Neuronal stem cell (in vitro differentiated cells): ENCODE results near the gene ZNF471.

Experiments
- DNase-seq: peaks from one replicate; pipeline ENCODE4 v3.0.0-alpha.2; 2013; ENCODE audit warnings: low spot score
- H2AFZ ChIP-seq: one replicate; pipeline ENCODE4 v1.6.1; 2013; ENCODE audit warnings: mild to moderate bottlenecking, low read length, inconsistent platforms
- H2AK5ac ChIP-seq: 2 replicates; pipeline ENCODE4 v1.6.1; 2013; ENCODE audit warnings: low read depth, mild to moderate bottlenecking, inconsistent platforms, low read length, moderate library complexity, mixed read lengths
- H2BK120ac ChIP-seq: 2 replicates; pipeline ENCODE4 v1.6.1; 2013; ENCODE audit warnings: low read depth, mild to moderate bottlenecking, inconsistent platforms, low read length, moderate library complexity, mixed read lengths
- H2BK12ac ChIP-seq: one replicate; pipeline ENCODE4 v1.6.1; 2013; ENCODE audit warnings: low read length, inconsistent platforms
- H2BK15ac ChIP-seq: 2 replicates; pipeline ENCODE4 v1.6.1; 2013; ENCODE audit warnings: mild to moderate bottlenecking, low read length, inconsistent platforms, mixed read lengths
- H2BK5ac ChIP-seq: one replicate; pipeline ENCODE4 v1.6.1; 2013; ENCODE audit warnings: inconsistent platforms, mild to moderate bottlenecking, low read length, moderate library complexity
- H3K14ac ChIP-seq: one replicate; pipeline ENCODE4 v1.6.1; 2013; ENCODE audit warnings: low read length, inconsistent platforms
- H3K18ac ChIP-seq: 2 replicates; pipeline ENCODE4 v1.6.1; 2013; ENCODE audit warnings: low read length, inconsistent platforms
- H3K23ac ChIP-seq: 2 replicates; pipeline ENCODE4 v1.6.1; 2013; ENCODE audit warnings: low read depth, mild to moderate bottlenecking, mixed read lengths, low read length, inconsistent platforms; ENCODE audit not compliant: poor library complexity
- H3K27ac ChIP-seq: replicated peaks from 3 replicates; pipeline ENCODE4 v1.5.1; 2013; ENCODE audit warnings: low read length, inconsistent platforms
- H3K27me3 ChIP-seq, 3 experiments: 2 replicates each; pipeline ENCODE4 v1.6.1; 2013; ENCODE audit warnings: low read length in 3 of 3, mild to moderate bottlenecking in 2 of 3, inconsistent platforms in 1 of 3, low read depth in 1 of 3, mixed read lengths in 1 of 3, moderate library complexity in 1 of 3; ENCODE audit not compliant: control insufficient read depth in 3 of 3, insufficient read depth in 3 of 3
- H3K36me3 ChIP-seq, 2 donors: replicated peaks in 1 of 2; 2 replicates each; pipeline ENCODE4 v1.6.1; 2013; ENCODE audit warnings: low read length in 2 of 2; ENCODE audit not compliant: control insufficient read depth in 2 of 2, insufficient read depth in 2 of 2
- H3K4ac ChIP-seq: 2 replicates; pipeline ENCODE4 v1.6.1; 2013; ENCODE audit warnings: inconsistent platforms, mild to moderate bottlenecking, low read length, moderate library complexity
- H3K4me1 ChIP-seq, 2 donors: 1 replicate in 1 of 2; 2 replicates in 1 of 2; pipeline ENCODE4 v1.6.1; 2013; ENCODE audit warnings: low read length in 2 of 2, low read depth in 1 of 2; ENCODE audit not compliant: control insufficient read depth in 2 of 2, insufficient read depth in 1 of 2
- H3K4me2 ChIP-seq: one replicate; pipeline ENCODE4 v1.6.1; 2013; ENCODE audit warnings: mild to moderate bottlenecking, low read length, inconsistent platforms; ENCODE audit not compliant: insufficient read depth, poor library complexity, severe bottlenecking
- H3K4me3 ChIP-seq, 2 donors: 2 replicates each; pipeline ENCODE4 v1.5.1; 2013; ENCODE audit warnings: low read length in 2 of 2, mild to moderate bottlenecking in 2 of 2, inconsistent platforms in 1 of 2, moderate library complexity in 1 of 2
- H3K79me1 ChIP-seq: one replicate; pipeline ENCODE4 v1.6.1; 2013; ENCODE audit warnings: low read depth, mild to moderate bottlenecking, inconsistent platforms, low read length, moderate library complexity
- H3K9ac ChIP-seq: one replicate; pipeline ENCODE4 v1.6.1; 2013; ENCODE audit warnings: mild to moderate bottlenecking, low read depth, low read length, inconsistent platforms; ENCODE audit not compliant: poor library complexity
- H3K9me3 ChIP-seq, 2 donors: replicated peaks in 1 of 2; 2 replicates each; pipeline versions ENCODE3 to v1.6.1; 2013; ENCODE audit warnings: low read length in 2 of 2, mild to moderate bottlenecking in 2 of 2, inconsistent platforms in 1 of 2, low read depth in 1 of 2, mixed read lengths in 1 of 2, moderate library complexity in 1 of 2; ENCODE audit not compliant: control insufficient read depth in 2 of 2, insufficient read depth in 1 of 2
- H4K8ac ChIP-seq: one replicate; pipeline ENCODE4 v1.6.1; 2013; ENCODE audit warnings: low read depth, mild to moderate bottlenecking, inconsistent platforms, low read length, moderate library complexity
- H4K91ac ChIP-seq: one replicate; pipeline ENCODE4 v1.6.1; 2013; ENCODE audit warnings: low read length, low read depth, mild to moderate bottlenecking, inconsistent platforms; ENCODE audit not compliant: poor library complexity
- WGBS, 2 donors: extraction: QIAGEN DNeasy Blood & Tissue Kit; methylation state at CpG; one replicate each; pipeline ENCODE4 v1.1.7; 2013; ENCODE audit warnings: missing lambda C conversion rate in 2 of 2, mixed read lengths in 1 of 2; ENCODE audit not compliant: insufficient read length in 2 of 2, insufficient replicate concordance in 1 of 2; ENCODE audit errors: extremely low coverage in 2 of 2; 5-methylcytosine and 5-hydroxymethylcytosine counted together

Gene ZNF471

DNA sequence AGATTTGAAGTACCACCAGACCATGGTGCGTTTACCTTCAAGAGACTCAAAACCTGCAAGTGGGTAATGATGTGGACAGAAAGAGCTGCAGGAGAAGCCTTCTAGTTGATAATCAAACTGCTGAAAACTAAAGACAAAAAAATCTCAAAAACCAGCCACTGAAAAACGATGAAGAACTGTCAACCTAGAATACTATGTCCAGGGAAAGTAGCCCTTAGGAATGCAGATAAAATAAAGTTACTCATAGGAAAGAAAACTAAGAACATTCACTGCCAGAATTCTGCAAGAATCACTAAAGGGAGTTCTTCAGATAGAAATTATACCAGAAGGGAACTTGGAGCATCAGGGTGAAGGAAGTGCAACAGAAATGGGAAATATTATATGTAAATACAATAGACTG is 64.9 kb downstream of the ZNF471 start:
- peaks cover 2 to 4% of the 10 kb centered on the region in 2 donors for H3K4me1 ChIP-seq
- WGBS, 2 donors = no CpG with 5 or more reads among the region's 2 CpGs
- no peak overlapping the region for H3K4me3 ChIP-seq
- H2BK15ac ChIP-seq = no peak overlapping the region
- H3K36me3 ChIP-seq = peaks cover 26 to 91% of the 10 kb centered on the region in 2 donors
- H3K9me3 ChIP-seq = peaks cover 38 to 97% of the 10 kb centered on the region in 2 donors
- no peak overlapping the region for H2BK12ac ChIP-seq
- no peak overlapping the region for H2AK5ac ChIP-seq
- no peak for DNase-seq
- no peak overlapping the region for H2BK120ac ChIP-seq
- H3K23ac ChIP-seq = no peak overlapping the region
- H2AFZ ChIP-seq = no peak overlapping the region
- H3K27me3 ChIP-seq = no peaks in the 10 kb centered on the region
- no peak overlapping the region for H3K9ac ChIP-seq
- no peak overlapping the region for H2BK5ac ChIP-seq
- H3K14ac ChIP-seq = no peak overlapping the region
- no peak overlapping the region for H4K91ac ChIP-seq
- no peak overlapping the region for H3K4me2 ChIP-seq
- no peak overlapping the region for H3K18ac ChIP-seq
- no peak overlapping the region for H3K27ac ChIP-seq
- H3K79me1 ChIP-seq = no peaks in the 10 kb centered on the region
- H3K4ac ChIP-seq = no peak overlapping the region
- H4K8ac ChIP-seq = no peak overlapping the region

DNA sequence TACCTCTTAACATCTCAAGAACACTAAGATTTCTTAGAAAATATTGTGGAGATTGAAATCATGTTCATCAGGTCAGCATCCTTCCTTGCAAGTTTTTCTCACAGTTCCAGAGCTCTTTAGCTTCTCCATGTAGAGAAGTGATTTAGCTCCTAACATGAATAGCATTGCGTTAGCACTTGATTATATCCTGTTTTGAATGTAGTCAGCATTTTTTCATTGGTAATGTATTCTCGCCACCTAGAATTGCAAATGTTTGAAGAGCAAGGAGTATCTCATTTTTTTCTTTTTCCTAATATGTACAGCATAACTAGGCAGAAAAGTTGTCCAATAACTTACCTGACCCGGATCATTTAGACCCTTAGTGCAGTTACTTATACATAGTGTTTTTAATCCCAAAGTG is 66.3 kb downstream of the ZNF471 start:
- no peak overlapping the region for H2AK5ac ChIP-seq
- no peaks in the 10 kb centered on the region for H3K79me1 ChIP-seq
- no peak overlapping the region for H2BK120ac ChIP-seq
- WGBS, 2 donors = no CpG with 5 or more reads among the region's 3 CpGs
- no peak overlapping the region for H3K18ac ChIP-seq
- H3K36me3 ChIP-seq = peaks cover 30 to 96% of the 10 kb centered on the region in 2 donors
- H3K9ac ChIP-seq = no peak overlapping the region
- no peaks in the 10 kb centered on the region for H3K4me1 ChIP-seq
- no peak overlapping the region for H4K91ac ChIP-seq
- no peak overlapping the region for H3K4ac ChIP-seq
- no peak overlapping the region for H3K4me3 ChIP-seq
- DNase-seq = no peak
- H4K8ac ChIP-seq = no peak overlapping the region
- H2BK5ac ChIP-seq = no peak overlapping the region
- H2BK12ac ChIP-seq = no peak overlapping the region
- no peak overlapping the region for H2BK15ac ChIP-seq
- no peak overlapping the region for H3K14ac ChIP-seq
- H3K27ac ChIP-seq = no peak overlapping the region
- H2AFZ ChIP-seq = no peak overlapping the region
- no peak overlapping the region for H3K23ac ChIP-seq
- no peak overlapping the region for H3K4me2 ChIP-seq
- peaks cover 43 to 98% of the 10 kb centered on the region in 2 donors for H3K9me3 ChIP-seq
- no peaks in the 10 kb centered on the region for H3K27me3 ChIP-seq

DNA sequence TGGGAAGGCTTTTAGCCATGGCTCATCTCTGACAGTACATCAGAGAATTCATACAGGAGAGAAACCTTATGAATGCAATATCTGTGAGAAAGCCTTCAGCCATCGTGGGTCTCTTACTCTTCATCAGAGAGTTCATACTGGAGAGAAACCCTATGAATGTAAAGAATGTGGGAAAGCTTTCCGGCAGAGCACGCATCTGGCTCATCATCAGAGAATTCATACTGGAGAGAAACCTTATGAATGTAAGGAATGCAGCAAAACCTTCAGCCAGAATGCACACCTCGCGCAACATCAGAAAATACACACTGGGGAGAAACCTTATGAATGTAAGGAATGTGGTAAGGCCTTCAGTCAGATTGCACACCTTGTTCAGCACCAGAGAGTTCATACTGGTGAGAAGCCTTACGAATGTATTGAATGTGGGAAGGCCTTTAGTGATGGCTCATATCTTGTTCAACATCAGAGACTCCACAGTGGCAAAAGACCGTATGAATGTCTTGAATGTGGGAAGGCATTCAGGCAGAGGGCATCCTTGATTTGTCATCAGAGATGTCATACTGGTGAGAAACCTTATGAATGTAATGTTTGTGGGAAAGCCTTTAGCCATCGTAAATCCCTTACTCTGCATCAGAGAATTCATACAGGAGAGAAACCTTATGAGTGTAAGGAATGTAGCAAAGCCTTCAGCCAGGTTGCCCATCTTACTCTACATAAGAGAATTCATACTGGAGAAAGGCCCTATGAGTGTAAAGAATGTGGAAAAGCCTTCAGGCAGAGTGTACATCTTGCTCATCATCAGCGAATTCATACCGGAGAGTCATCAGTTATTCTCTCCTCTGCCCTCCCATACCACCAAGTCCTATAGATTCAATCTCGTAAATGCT is 70.3 kb downstream of the ZNF471 start:
- H4K91ac ChIP-seq = no peak overlapping the region
- no peak overlapping the region for H3K14ac ChIP-seq
- no peak overlapping the region for H2AFZ ChIP-seq
- no CpG with 5 or more reads among the region's 11 CpGs for WGBS, 2 donors
- H4K8ac ChIP-seq = no peak overlapping the region
- H3K4ac ChIP-seq = no peak overlapping the region
- H3K23ac ChIP-seq = no peak overlapping the region
- H3K9me3 ChIP-seq = peaks cover 44 to 99% of the 10 kb centered on the region in 2 donors
- H3K18ac ChIP-seq = no peak overlapping the region
- H3K4me1 ChIP-seq = no peaks in the 10 kb centered on the region
- no peak overlapping the region for H2BK5ac ChIP-seq
- DNase-seq = no peak
- H2AK5ac ChIP-seq = no peak overlapping the region
- H3K36me3 ChIP-seq = peaks cover 16 to 65% of the 10 kb centered on the region in 2 donors
- no peaks in the 10 kb centered on the region for H3K79me1 ChIP-seq
- no peak overlapping the region for H3K4me2 ChIP-seq
- H3K27me3 ChIP-seq = no peaks in the 10 kb centered on the region
- H2BK12ac ChIP-seq = no peak overlapping the region
- H2BK120ac ChIP-seq = no peak overlapping the region
- H3K9ac ChIP-seq = no peak overlapping the region
- no peak overlapping the region for H3K4me3 ChIP-seq
- H2BK15ac ChIP-seq = no peak overlapping the region
- no peak overlapping the region for H3K27ac ChIP-seq
